Gastroesophageal sphincter (tissue), 4 donors: ENCODE measurements around the gene SNRPA1. TPM values are rescaled to one million over a fixed set of nuclear protein-coding genes. Genes with fewer than 3 reads are reported as not detected.

Source experiments
- ATAC-seq: fragments of 150-250 bp; one replicate; pipeline ENCODE4 v1.9.1; 2016; ENCODE audit warnings: mild to moderate bottlenecking, moderate library complexity
- H3K27ac ChIP-seq, 4 donors: fragments of 200-600 bp; sonication (generic) in 3 of 4; 1 replicate in 3 of 4; 2 replicates in 1 of 4; pipeline ENCODE4 v1.5.1; 2016 to 2019
- H3K27me3 ChIP-seq: fragments of 200-600 bp; sonication (generic); one replicate; pipeline ENCODE4 v1.5.1; 2019
- H3K36me3 ChIP-seq, 2 donors: fragments of 200-600 bp; sonication (generic); one replicate each; pipeline ENCODE4 v1.5.1; 2019; ENCODE audit warnings: control low read depth in 1 of 2
- H3K4me1 ChIP-seq, 3 donors: fragments of 200-600 bp; sonication (generic); 1 replicate in 2 of 3; 2 replicates in 1 of 3; pipeline ENCODE4 v1.5.1; 2016 to 2019; ENCODE audit warnings: control low read depth in 2 of 3
- H3K4me3 ChIP-seq, 2 donors: fragments of 200-600 bp; sonication (generic); one replicate each; pipeline ENCODE4 v1.5.1; 2019; ENCODE audit warnings: mild to moderate bottlenecking in 1 of 2, moderate library complexity in 1 of 2
- H3K9me3 ChIP-seq, 3 donors: fragments of 200-600 bp; sonication (generic); one replicate each; pipeline ENCODE4 v1.5.1; 2017 to 2019; ENCODE audit warnings: control low read depth in 2 of 3
- CTCF ChIP-seq, 4 experiments: fragments of 200-600 bp in 2 of 4; fragments of 450-650 bp in 2 of 4; sonication (generic) in 1 of 4; IDR thresholded peaks; one replicate each; pipeline ENCODE4 v1.5.1; 2017 to 2019; ENCODE audit warnings: antibody characterized with exemption in 4 of 4, mild to moderate bottlenecking in 2 of 4, moderate library complexity in 2 of 4
- EP300 ChIP-seq: sonication (generic); formaldehyde crosslinking; IDR thresholded peaks from one replicate; pipeline ENCODE4 v1.6.1; 2017; ENCODE audit warnings: antibody characterized with exemption, mild to moderate bottlenecking
- POLR2A ChIP-seq, 2 donors: fragments of 450-650 bp; IDR thresholded peaks; one replicate each; pipeline ENCODE4 v1.6.1; 2017; ENCODE audit warnings: antibody characterized with exemption in 2 of 2, mild to moderate bottlenecking in 2 of 2, moderate library complexity in 1 of 2
- POLR2AphosphoS5 ChIP-seq: sonication (generic); formaldehyde crosslinking; IDR thresholded peaks from one replicate; pipeline ENCODE4 v1.6.1; 2017; ENCODE audit warnings: antibody characterized with exemption
- whole genome bisulfite sequencing, 2 donors: methylation state at CpG; one replicate each; pipeline ENCODE4 v1.1.5; 2018; ENCODE audit warnings: low coverage in 1 of 2; 5-methylcytosine and 5-hydroxymethylcytosine counted together
- total RNA-seq, 4 donors: library from RNA; depleted of rRNA; stranded (reverse); fragments of >200 nt; gene quantifications; one replicate each; pipeline ENCODE4 v1.1.0, GENCODE V29; 2016

Gene SNRPA1
- total RNA-seq, 4 donors from 2014 or later: 22.5 to 39.5 (median 27.7) TPM

GRCh38 chr15:101246391-101246790 lies 48.7 kb downstream of the SNRPA1 start:
- H3K27ac ChIP-seq: peak overlapping the region in 2 of 4 donors; percentile 53 to 59

DNA sequence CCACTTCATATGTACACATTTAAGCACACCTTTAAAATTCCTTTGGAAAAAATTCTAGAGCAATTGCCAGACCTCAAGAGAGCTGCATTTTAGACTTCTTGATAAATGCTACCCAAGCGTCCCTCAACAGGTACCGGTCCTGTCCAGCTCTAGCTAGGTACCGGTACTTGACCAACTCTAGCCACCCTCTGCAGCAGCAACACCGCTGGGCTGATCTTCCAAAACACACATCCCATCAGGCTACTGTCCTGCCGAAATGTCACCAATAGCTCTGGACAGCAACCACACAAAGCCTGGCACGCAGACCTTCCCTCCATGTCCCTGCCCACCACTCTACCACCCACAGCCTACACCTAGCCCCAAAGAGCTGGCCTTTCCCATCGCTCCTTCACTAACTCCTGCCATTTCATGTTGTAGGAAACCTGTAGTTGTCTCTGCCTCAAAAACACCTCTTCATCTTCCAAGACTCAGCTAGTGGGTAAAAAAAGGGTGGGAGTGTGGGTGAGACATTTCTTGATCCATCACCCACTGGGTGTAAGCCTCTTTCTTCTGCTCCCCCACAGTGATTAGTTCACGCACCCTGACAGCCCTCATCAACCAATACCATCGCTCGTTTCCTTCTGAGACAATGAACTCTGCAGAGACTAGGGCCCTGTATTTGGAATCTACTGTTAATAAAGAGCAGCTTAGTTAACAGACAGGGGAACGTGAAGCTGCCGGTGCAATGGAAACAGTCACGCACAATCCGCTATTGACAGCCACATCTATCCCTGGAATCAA lies 50.0 kb downstream of the SNRPA1 start:
- Histone ChIP-seq H3K4me1 (peaks cover 2 to 100% (median 29%) of the 10 kb centered on the region in 3 donors), H3K36me3 (peaks cover 0 to 7% of the 10 kb centered on the region in 2 donors), H3K4me3 (no peak overlapping the region), H3K27ac (peak overlapping the region in 2 of 4 donors; percentile 15 to 16), H3K27me3 (no peaks in the 10 kb centered on the region), H3K9me3 (no peaks in the 10 kb centered on the region)
- no peak for ATAC-seq
- WGBS, 2 donors: 94 to 97% methylated on average over 6 to 10 of the region's 14 CpGs
- TF ChIP-seq POLR2AphosphoS5: no peak
- no peak for TF ChIP-seq CTCF (IDR thresholded peaks at IDR 0.05)
- no peak for TF ChIP-seq EP300
- TF ChIP-seq POLR2A (IDR thresholded peaks at IDR 0.05): no peak

More at GRCh38 chr15:101246391-101246790, 48.7 kb downstream of the SNRPA1 start:
- Histone ChIP-seq H3K4me1 (peaks cover 2 to 96% (median 28%) of the 10 kb centered on the region in 3 donors), H3K27me3 (no peaks in the 10 kb centered on the region), H3K9me3 (no peaks in the 10 kb centered on the region), H3K36me3 (peaks cover 0 to 7% of the 10 kb centered on the region in 2 donors), H3K4me3 (no peak overlapping the region)
- ATAC-seq: no peak
- TF ChIP-seq POLR2AphosphoS5 (peak; percentile 41), CTCF (IDR thresholded peaks at IDR 0.05) (no peak)
- WGBS, 2 donors: 54 to 63% methylated on average over 4 to 6 of the region's 6 CpGs

GRCh38 chr15:101244036-101244781 lies 50.8 kb downstream of the SNRPA1 start:
- H3K4me3 ChIP-seq: no peak overlapping the region
- no peaks in the 10 kb centered on the region for H3K27me3 ChIP-seq
- TF ChIP-seq POLR2A (IDR thresholded peaks at IDR 0.05): no peak
- no peak for TF ChIP-seq POLR2AphosphoS5
- TF ChIP-seq EP300: no peak
- peaks cover 0 to 7% of the 10 kb centered on the region in 2 donors for H3K36me3 ChIP-seq
- no peaks in the 10 kb centered on the region for H3K9me3 ChIP-seq
- ATAC-seq: no peak
- WGBS, 2 donors: 30 to 31% methylated on average over 6 to 7 of the region's 7 CpGs
- H3K27ac ChIP-seq: peak overlapping the region in 3 of 4 donors; percentile 20 to 55 (median 25)
- H3K4me1 ChIP-seq: peaks cover 6 to 100% (median 27%) of the 10 kb centered on the region in 3 donors

DNA sequence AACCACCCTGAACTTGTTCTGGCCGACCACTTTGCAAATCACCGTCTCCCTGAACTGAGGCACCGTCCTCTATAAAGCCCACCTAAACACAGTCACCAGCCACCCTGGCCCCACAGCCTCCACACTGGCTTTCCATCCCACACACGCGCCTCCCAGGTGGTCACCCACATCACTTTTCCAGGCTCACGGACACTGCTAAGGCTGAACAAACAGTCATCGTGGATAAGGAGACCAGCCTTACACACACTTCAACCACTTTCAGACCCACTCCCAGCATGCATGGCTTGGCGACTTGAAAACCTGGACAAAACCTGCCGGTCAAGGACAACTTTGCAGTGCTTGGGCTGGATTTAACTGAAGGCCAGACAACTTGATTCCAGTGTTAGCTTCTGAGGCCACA lies 51.6 kb downstream of the SNRPA1 start:
- peaks cover 6 to 100% (median 27%) of the 10 kb centered on the region in 3 donors for H3K4me1 ChIP-seq
- 71 to 100% methylated on average over 1 to 3 of the region's 9 CpGs for WGBS, 2 donors
- H3K9me3 ChIP-seq: no peaks in the 10 kb centered on the region
- TF ChIP-seq CTCF (IDR thresholded peaks at IDR 0.05): no peak
- ATAC-seq: no peak
- H3K36me3 ChIP-seq: peaks cover 0 to 5% of the 10 kb centered on the region in 2 donors
- no peak overlapping the region for H3K4me3 ChIP-seq
- no peaks in the 10 kb centered on the region for H3K27me3 ChIP-seq
- peak overlapping the region in 3 of 4 donors; percentile 3 to 55 (median 25) for H3K27ac ChIP-seq

GRCh38 chr15:101242999-101243336 lies 52.1 kb downstream of the SNRPA1 start:
- Histone ChIP-seq H3K27me3 (no peaks in the 10 kb centered on the region), H3K36me3 (peaks cover 0 to under 1% of the 10 kb centered on the region in 2 donors), H3K9me3 (no peaks in the 10 kb centered on the region), H3K4me3 (no peak overlapping the region), H3K27ac (peak overlapping the region in 3 of 4 donors; percentile 3 to 55 (median 25)), H3K4me1 (peaks cover 6 to 100% (median 27%) of the 10 kb centered on the region in 3 donors)
- no peak for ATAC-seq
- TF ChIP-seq POLR2AphosphoS5 (no peak), CTCF (IDR thresholded peaks at IDR 0.05) (no peak), POLR2A (IDR thresholded peaks at IDR 0.05) (no peak), EP300 (no peak)
- WGBS, 2 donors: 19 to 59% methylated on average over 2 to 6 of the region's 6 CpGs
